Vagina (tissue), 2 donors: ENCODE results near the gene BRINP3. TPM values are rescaled to one million over a fixed set of nuclear protein-coding genes. Genes with fewer than 3 reads are reported as not detected.

Experiments
- DNase-seq, 2 donors: peaks; one replicate each; pipeline ENCODE4 v3.0.0-alpha.2; 2017; ENCODE audit errors: extremely low spot score in 2 of 2
- H3K27ac ChIP-seq: fragments of 200-600 bp; sonication (generic); one replicate; pipeline ENCODE4 v1.5.1; 2019
- H3K27me3 ChIP-seq: fragments of 200-600 bp; sonication (generic); one replicate; pipeline ENCODE4 v1.5.1; 2019
- H3K36me3 ChIP-seq, 2 donors: fragments of 200-600 bp; sonication (generic); one replicate each; pipeline ENCODE4 v1.5.1; 2017 to 2019
- H3K4me1 ChIP-seq: fragments of 200-600 bp; sonication (generic); one replicate; pipeline ENCODE4 v1.5.1; 2019
- H3K4me3 ChIP-seq, 2 donors: fragments of 200-600 bp; sonication (generic); 1 replicate in 1 of 2; 2 replicates in 1 of 2; pipeline ENCODE4 v1.5.1; 2016 to 2019
- H3K9me3 ChIP-seq: fragments of 200-600 bp; sonication (generic); one replicate; pipeline ENCODE4 v1.5.1; 2019
- POLR2A ChIP-seq, 2 donors: fragments of 450-650 bp; IDR thresholded peaks; one replicate each; pipeline ENCODE4 v1.6.1; 2017; ENCODE audit warnings: antibody characterized with exemption in 2 of 2, mild to moderate bottlenecking in 2 of 2, moderate library complexity in 2 of 2
- POLR2AphosphoS5 ChIP-seq, 2 donors: sonication (generic); formaldehyde crosslinking; IDR thresholded peaks; one replicate each; pipeline ENCODE4 v1.9.0; 2017; ENCODE audit warnings: antibody characterized with exemption in 2 of 2, mild to moderate bottlenecking in 2 of 2, low read depth in 1 of 2; ENCODE audit not compliant: insufficient read depth in 1 of 2
- intact Hi-C: fragments of 100-400 bp; cut with DNase I; formaldehyde crosslinking; loops from one replicate; pipeline ENCODE4 v1.15.1; 2023
- total RNA-seq: library from RNA; depleted of rRNA; stranded (reverse); fragments of >200 nt; gene quantifications from one replicate; pipeline ENCODE4 v1.2.3, GENCODE V29; 2016
- TF ChIP-seq, protein P1 (sequence below), 3 experiments: fragments of 450-650 bp in 2 of 3; fragments of 200-600 bp in 1 of 3; sonication (generic) in 1 of 3; IDR thresholded peaks; one replicate each; pipeline ENCODE4 v1.5.1; 2017 to 2019; ENCODE audit warnings: antibody characterized with exemption in 3 of 3, mild to moderate bottlenecking in 2 of 3, moderate library complexity in 2 of 3

The BRINP3 gene
- total RNA-seq, 1 donor from 2014 or later, result not detected

DNA sequence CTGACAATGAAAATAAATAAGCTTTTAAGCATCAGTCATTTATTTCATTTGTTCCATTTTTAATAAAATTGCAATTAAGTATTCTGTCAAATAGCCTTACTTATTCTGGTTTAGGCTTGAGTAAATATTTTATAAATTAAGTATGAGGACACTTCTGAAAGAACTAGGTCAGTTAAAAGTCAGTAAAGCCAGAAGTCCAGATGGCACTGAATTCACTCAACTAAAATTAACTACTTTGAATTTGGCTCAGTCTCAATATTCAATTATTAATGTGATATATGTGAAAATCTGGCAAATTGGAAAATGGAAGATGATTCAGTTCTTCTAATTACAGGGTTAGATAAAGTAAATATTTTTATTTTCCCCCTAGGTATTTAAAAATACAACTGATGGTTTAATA lies 174.2 kb downstream of the BRINP3 start:
- intact Hi-C loops, result no loop called here
- Histone ChIP-seq H3K4me3 (no peak overlapping the region), H3K9me3 (no peaks in the 10 kb centered on the region), H3K27ac (no peak overlapping the region), H3K36me3 (no peaks in the 10 kb centered on the region), H3K4me1 (no peaks in the 10 kb centered on the region), H3K27me3 (no peaks in the 10 kb centered on the region)
- DNase-seq, result no peak
- TF ChIP-seq, protein P1, sequence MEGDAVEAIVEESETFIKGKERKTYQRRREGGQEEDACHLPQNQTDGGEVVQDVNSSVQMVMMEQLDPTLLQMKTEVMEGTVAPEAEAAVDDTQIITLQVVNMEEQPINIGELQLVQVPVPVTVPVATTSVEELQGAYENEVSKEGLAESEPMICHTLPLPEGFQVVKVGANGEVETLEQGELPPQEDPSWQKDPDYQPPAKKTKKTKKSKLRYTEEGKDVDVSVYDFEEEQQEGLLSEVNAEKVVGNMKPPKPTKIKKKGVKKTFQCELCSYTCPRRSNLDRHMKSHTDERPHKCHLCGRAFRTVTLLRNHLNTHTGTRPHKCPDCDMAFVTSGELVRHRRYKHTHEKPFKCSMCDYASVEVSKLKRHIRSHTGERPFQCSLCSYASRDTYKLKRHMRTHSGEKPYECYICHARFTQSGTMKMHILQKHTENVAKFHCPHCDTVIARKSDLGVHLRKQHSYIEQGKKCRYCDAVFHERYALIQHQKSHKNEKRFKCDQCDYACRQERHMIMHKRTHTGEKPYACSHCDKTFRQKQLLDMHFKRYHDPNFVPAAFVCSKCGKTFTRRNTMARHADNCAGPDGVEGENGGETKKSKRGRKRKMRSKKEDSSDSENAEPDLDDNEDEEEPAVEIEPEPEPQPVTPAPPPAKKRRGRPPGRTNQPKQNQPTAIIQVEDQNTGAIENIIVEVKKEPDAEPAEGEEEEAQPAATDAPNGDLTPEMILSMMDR (IDR thresholded peaks at IDR 0.05), result no peak
- TF ChIP-seq POLR2A (IDR thresholded peaks at IDR 0.05) (no peak), POLR2AphosphoS5 (IDR thresholded peaks at IDR 0.05; ENCODE audit: insufficient read depth in 1 of 2, low read depth in 1 of 2) (no peak)

DNA sequence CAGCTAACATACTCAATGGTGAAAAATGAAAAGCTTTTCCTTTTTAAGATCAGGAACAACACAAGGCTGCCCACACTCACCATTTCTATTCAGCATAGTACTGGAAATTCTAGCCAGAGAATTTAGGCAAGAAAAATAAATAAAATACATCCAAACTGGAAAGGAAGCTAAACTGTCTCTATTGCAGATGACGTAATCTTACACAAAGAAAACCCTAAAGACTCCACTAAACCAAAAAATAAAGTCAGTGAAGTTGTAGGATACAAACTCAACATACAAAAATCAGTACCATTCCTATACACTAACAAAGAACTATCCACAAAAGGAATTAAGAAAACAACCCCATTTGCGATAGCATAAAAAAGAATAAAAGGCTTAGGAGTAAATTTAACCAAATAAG lies 181.2 kb downstream of the BRINP3 start:
- no peak for DNase-seq
- Histone ChIP-seq H3K9me3 (no peaks in the 10 kb centered on the region), H3K27ac (no peak overlapping the region), H3K4me1 (no peaks in the 10 kb centered on the region), H3K36me3 (no peaks in the 10 kb centered on the region), H3K27me3 (no peaks in the 10 kb centered on the region), H3K4me3 (no peak overlapping the region)
- no peak for TF ChIP-seq POLR2A (IDR thresholded peaks at IDR 0.05)
- TF ChIP-seq, protein P1 (IDR thresholded peaks at IDR 0.05), result no peak
- TF ChIP-seq POLR2AphosphoS5 (IDR thresholded peaks at IDR 0.05; ENCODE audit: insufficient read depth in 1 of 2, low read depth in 1 of 2), result no peak
- intact Hi-C loops, result no loop called here

DNA sequence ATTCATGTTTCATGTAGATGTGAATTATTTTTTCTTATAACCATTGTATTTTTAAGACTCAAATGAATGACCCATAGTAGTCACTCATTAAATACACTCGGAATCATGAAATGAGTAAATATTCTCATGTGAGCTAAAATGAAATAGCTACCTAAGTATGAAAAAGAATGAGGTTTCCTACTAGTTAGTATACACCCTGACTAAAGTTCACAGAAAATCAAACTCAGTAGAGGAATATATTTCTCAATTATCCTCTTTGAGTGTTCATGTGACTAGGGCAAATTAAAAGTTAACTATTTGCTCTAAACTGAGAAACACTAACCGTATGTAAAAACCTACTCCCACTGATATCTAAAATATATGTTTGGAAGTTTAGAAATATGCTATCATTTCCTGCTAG lies 187.8 kb downstream of the BRINP3 start:
- TF ChIP-seq, protein P1 (IDR thresholded peaks at IDR 0.05), result no peak
- TF ChIP-seq POLR2A (IDR thresholded peaks at IDR 0.05), result no peak
- no peak for TF ChIP-seq POLR2AphosphoS5 (IDR thresholded peaks at IDR 0.05; ENCODE audit: insufficient read depth in 1 of 2, low read depth in 1 of 2)
- Histone ChIP-seq H3K27me3 (no peaks in the 10 kb centered on the region), H3K4me3 (no peak overlapping the region), H3K27ac (no peak overlapping the region), H3K36me3 (no peaks in the 10 kb centered on the region), H3K4me1 (no peaks in the 10 kb centered on the region), H3K9me3 (no peaks in the 10 kb centered on the region)
- intact Hi-C loops, result no loop called here
- DNase-seq, result no peak

DNA sequence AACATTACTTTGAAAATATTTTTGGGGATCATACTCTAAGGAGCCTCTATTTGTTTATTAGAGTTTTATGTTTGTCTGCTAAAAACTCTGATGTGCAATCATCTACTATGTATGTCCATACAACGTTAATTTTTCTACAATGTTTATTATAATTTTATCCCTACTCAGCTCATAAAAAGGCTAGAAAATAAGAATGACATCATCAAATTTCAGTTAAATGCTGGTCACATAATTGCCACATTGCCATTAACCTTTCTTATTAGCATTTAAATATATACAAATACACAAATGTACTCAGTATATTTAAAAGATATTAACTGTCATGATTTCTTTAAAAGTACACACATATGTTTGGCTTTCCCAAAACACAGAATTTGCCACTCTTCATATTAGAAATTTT lies 191.6 kb downstream of the BRINP3 start:
- Histone ChIP-seq H3K4me1 (no peaks in the 10 kb centered on the region), H3K27me3 (no peaks in the 10 kb centered on the region), H3K9me3 (no peaks in the 10 kb centered on the region), H3K4me3 (no peak overlapping the region), H3K27ac (no peak overlapping the region), H3K36me3 (no peaks in the 10 kb centered on the region)
- no peak for TF ChIP-seq POLR2AphosphoS5 (IDR thresholded peaks at IDR 0.05; ENCODE audit: insufficient read depth in 1 of 2, low read depth in 1 of 2)
- TF ChIP-seq, protein P1 (IDR thresholded peaks at IDR 0.05), result no peak
- TF ChIP-seq POLR2A (IDR thresholded peaks at IDR 0.05), result no peak
- DNase-seq, result no peak
- intact Hi-C loops, result no loop called here

DNA sequence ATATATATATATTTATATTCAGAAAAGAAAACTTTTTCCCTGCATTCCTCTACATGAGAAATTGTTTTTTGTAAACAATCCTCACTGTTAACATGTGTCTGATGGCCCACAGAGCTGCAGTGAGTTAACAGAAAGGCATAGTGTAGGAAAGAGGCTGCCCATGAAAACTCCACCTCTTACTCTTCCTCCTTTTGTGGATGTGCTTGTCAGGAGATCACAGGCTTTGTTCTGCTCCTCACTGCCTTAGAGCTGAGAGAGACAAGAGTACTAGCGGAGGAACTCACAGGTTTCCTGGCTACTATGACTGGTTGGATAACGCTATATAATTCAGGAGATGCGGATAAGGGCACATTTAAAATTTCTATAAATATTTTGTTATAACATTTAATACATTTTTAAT lies 200.6 kb downstream of the BRINP3 start:
- Histone ChIP-seq H3K27me3 (no peaks in the 10 kb centered on the region), H3K9me3 (no peaks in the 10 kb centered on the region), H3K4me1 (no peaks in the 10 kb centered on the region), H3K36me3 (no peaks in the 10 kb centered on the region), H3K4me3 (no peak overlapping the region), H3K27ac (no peak overlapping the region)
- intact Hi-C loops, result loop anchor here (5.0 kb wide), 1 partner anchor 670 kb away; no protein-coding TSS in a partner anchor
- TF ChIP-seq POLR2A (IDR thresholded peaks at IDR 0.05), result no peak
- TF ChIP-seq, protein P1 (IDR thresholded peaks at IDR 0.05), result no peak
- TF ChIP-seq POLR2AphosphoS5 (IDR thresholded peaks at IDR 0.05; ENCODE audit: insufficient read depth in 1 of 2, low read depth in 1 of 2), result no peak
- DNase-seq, result no peak
